Smooth muscle cell (in vitro differentiated cells): ENCODE data around the gene INHBA. TPM values are rescaled to one million over a fixed set of nuclear protein-coding genes. Genes with fewer than 3 reads are reported as not detected.
A peak's percentile ranks its signal among the peaks of the same experiment; 100 is the strongest.

Source experiments
- DNase-seq: peaks from one replicate; lab custom pipeline; 2025; ENCODE audit not compliant: unreplicated experiment; lab: John Stamatoyannopoulos, UW
- H2AFZ ChIP-seq: fragments of 200-600 bp; sonication (generic); 2 replicates; pipeline ENCODE4 v1.6.0; 2016; ENCODE audit warnings: antibody characterized with exemption, low read depth, mild to moderate bottlenecking
- H3F3A ChIP-seq: fragments of 200-600 bp; sonication (generic); 2 replicates; pipeline ENCODE4 v1.6.0; 2017; ENCODE audit warnings: antibody characterized with exemption, low read depth
- H3K27ac ChIP-seq: fragments of 200-600 bp; sonication (generic); 2 replicates; pipeline ENCODE4 v1.5.1; 2016; ENCODE audit warnings: low read depth, mild to moderate bottlenecking
- H3K27me3 ChIP-seq: fragments of 200-600 bp; sonication (generic); 2 replicates; pipeline ENCODE4 v1.6.1; 2016; ENCODE audit warnings: low read depth, mild to moderate bottlenecking
- H3K36me3 ChIP-seq: fragments of 200-600 bp; sonication (generic); 2 replicates; pipeline ENCODE4 v1.5.1; 2016; ENCODE audit warnings: low read depth
- H3K4me1 ChIP-seq: fragments of 200-600 bp; sonication (generic); 2 replicates; pipeline ENCODE4 v1.5.1; 2016; ENCODE audit warnings: low read depth
- H3K4me2 ChIP-seq: fragments of 200-600 bp; sonication (generic); 2 replicates; pipeline ENCODE4 v1.6.0; 2016; ENCODE audit warnings: mild to moderate bottlenecking
- H3K4me3 ChIP-seq: fragments of 200-600 bp; sonication (generic); 2 replicates; pipeline ENCODE4 v1.5.1; 2016; ENCODE audit warnings: mild to moderate bottlenecking
- H3K79me2 ChIP-seq: fragments of 200-600 bp; sonication (generic); 2 replicates; pipeline ENCODE4 v1.6.0; 2016; ENCODE audit warnings: low read depth, mild to moderate bottlenecking
- H3K9ac ChIP-seq: fragments of 200-600 bp; sonication (generic); 2 replicates; pipeline ENCODE4 v1.6.0; 2016; ENCODE audit warnings: low read depth
- H3K9me3 ChIP-seq: fragments of 200-600 bp; sonication (generic); replicated peaks from 2 replicates; pipeline ENCODE4 v1.5.1; 2016; ENCODE audit warnings: low read depth
- H4K20me1 ChIP-seq: fragments of 200-600 bp; sonication (generic); 2 replicates; pipeline ENCODE4 v1.6.0; 2016; ENCODE audit warnings: low read depth
- WGBS: methylation state at CpG from one replicate; pipeline ENCODE4 v1.1.7; 2016; ENCODE audit warnings: low lambda C conversion rate; 5-methylcytosine and 5-hydroxymethylcytosine counted together
- polyA plus RNA-seq: library from polyadenylated mRNA; unstranded; fragments of >200 nt; fragmentation: Nextera tagmentation; extraction: Ambion mirVana; gene quantifications from 2 replicates; pipeline ENCODE4 v1.2.1, GENCODE V29; 2016
- total RNA-seq: library from RNA; depleted of rRNA; stranded (reverse); fragments of >200 nt; gene quantifications from 2 replicates; pipeline ENCODE4 v1.2.3, GENCODE V29; 2014
- TF ChIP-seq, protein P1 (sequence below): fragments of 200-600 bp; sonication (generic); IDR thresholded peaks from 2 replicates; pipeline ENCODE4 v1.5.1; 2017; ENCODE audit warnings: borderline replicate concordance, mild to moderate bottlenecking, antibody characterized with exemption; ENCODE audit not compliant: insufficient read depth, poor library complexity, severe bottlenecking

Gene INHBA
- total and polyA plus RNA-seq, 2 experiments from 2014 or later: 257 to 326 TPM

DNA sequence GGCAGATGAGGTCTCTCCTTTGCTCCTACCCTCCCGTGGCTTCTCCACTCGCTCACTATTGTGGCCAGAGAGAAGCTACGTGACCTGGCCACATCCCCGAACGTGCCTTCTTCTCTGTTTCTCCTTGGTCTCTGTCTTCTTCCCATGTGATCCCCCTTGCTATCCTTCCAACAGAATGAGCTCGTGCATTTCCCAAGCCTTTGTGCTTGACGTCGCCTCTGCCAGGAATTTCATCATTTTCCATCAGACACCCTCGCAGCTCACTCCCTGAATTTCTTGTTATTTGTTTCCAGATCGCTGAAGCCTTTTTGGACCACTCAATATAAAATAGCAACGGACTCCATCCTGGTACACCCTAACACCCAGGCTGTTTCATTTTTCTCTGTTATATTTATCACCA lies 13.8 kb upstream of the INHBA start:
- H3K27me3 ChIP-seq: peaks cover 3% of the 10 kb centered on the region
- H3K4me3 ChIP-seq: no peak overlapping the region
- no peaks in the 10 kb centered on the region for H3K36me3 ChIP-seq
- no peaks in the 10 kb centered on the region for H3F3A ChIP-seq
- no peak overlapping the region for H2AFZ ChIP-seq
- H3K79me2 ChIP-seq: no peaks in the 10 kb centered on the region
- TF ChIP-seq, protein P1, sequence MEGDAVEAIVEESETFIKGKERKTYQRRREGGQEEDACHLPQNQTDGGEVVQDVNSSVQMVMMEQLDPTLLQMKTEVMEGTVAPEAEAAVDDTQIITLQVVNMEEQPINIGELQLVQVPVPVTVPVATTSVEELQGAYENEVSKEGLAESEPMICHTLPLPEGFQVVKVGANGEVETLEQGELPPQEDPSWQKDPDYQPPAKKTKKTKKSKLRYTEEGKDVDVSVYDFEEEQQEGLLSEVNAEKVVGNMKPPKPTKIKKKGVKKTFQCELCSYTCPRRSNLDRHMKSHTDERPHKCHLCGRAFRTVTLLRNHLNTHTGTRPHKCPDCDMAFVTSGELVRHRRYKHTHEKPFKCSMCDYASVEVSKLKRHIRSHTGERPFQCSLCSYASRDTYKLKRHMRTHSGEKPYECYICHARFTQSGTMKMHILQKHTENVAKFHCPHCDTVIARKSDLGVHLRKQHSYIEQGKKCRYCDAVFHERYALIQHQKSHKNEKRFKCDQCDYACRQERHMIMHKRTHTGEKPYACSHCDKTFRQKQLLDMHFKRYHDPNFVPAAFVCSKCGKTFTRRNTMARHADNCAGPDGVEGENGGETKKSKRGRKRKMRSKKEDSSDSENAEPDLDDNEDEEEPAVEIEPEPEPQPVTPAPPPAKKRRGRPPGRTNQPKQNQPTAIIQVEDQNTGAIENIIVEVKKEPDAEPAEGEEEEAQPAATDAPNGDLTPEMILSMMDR: no peak
- 92% methylated on average over 11 of the region's 11 CpGs for WGBS
- H4K20me1 ChIP-seq: no peaks in the 10 kb centered on the region
- H3K4me2 ChIP-seq: no peak overlapping the region
- H3K27ac ChIP-seq: no peak overlapping the region
- no peaks in the 10 kb centered on the region for H3K9me3 ChIP-seq
- DNase-seq: no peak
- H3K9ac ChIP-seq: no peak overlapping the region
- no peaks in the 10 kb centered on the region for H3K4me1 ChIP-seq

DNA sequence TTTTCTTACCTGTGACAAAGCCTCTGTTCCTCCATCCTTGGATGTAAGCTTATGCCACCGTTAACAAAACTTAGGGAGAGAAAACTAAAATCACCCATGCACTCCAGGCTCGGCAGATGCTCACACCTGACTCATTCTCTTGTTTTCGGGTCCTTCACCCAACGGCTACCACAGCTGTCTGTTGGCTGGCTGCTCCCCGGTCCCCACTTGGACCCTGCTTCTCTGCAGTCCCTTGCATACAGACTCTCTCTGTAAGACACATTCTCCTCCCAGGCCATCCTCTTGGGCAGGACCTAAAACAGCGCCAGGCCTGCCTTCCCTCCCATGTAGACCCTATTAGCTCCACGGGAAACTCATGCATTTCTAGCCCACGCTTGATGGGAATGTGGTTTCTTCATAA lies 12.1 kb upstream of the INHBA start:
- 93% methylated on average over 8 of the region's 8 CpGs for WGBS

DNA sequence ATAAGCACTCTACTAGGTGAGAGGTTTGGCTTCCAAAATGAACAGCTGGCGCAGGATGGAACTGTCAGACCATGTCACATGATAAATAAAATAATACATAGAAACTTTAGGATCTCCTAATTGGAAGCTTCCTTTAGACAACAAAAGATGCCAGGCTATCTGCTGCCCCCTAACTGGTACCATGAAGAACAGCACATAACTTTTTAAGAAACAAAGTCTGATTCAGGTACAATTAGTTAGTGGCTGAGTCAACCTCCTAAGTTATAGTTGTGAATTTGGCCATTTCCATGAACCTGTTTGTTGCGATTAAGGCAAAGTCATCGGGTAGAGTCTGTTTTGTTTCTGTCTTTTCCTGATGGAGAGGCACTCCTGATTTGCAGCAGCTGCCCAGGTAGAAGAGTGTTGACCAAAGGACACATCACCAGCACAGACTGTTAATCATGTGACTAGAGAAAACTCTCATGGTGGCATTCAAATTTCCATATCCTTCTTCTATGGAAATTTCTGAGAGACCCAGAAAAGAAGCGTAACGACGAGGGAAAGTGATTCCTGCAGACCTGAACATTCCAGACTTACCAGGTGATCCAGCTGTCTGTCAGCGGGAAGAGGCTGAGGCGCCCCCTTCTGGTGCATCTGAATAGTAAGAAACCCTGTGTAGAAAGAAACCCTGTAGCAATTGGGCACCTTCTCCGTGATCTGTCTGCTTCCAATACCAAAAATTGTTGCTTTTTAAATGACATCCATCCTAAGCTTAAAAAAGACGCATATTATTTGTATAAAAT lies 8.6 kb upstream of the INHBA start:
- Histone ChIP-seq H3K79me2 (no peaks in the 10 kb centered on the region), H3K36me3 (no peaks in the 10 kb centered on the region), H3K4me1 (no peaks in the 10 kb centered on the region), H4K20me1 (no peaks in the 10 kb centered on the region), H2AFZ (no peak overlapping the region), H3K4me2 (no peak overlapping the region), H3K4me3 (no peak overlapping the region), H3F3A (no peaks in the 10 kb centered on the region), H3K27ac (no peak overlapping the region), H3K27me3 (peaks cover 3% of the 10 kb centered on the region), H3K9me3 (no peaks in the 10 kb centered on the region), H3K9ac (no peak overlapping the region)
- DNase-seq: no peak
- TF ChIP-seq, protein P1: peak; percentile 44
- 26% methylated on average over 10 of the region's 10 CpGs for WGBS

More for the DNA sequence above, 12.1 kb upstream of the INHBA start:
- no peak overlapping the region for H3K27ac ChIP-seq
- no peaks in the 10 kb centered on the region for H3F3A ChIP-seq
- peaks cover 3% of the 10 kb centered on the region for H3K27me3 ChIP-seq
- H4K20me1 ChIP-seq: no peaks in the 10 kb centered on the region
- no peak overlapping the region for H2AFZ ChIP-seq
- DNase-seq: no peak
- no peak overlapping the region for H3K9ac ChIP-seq
- no peak overlapping the region for H3K4me2 ChIP-seq
- TF ChIP-seq, protein P1: no peak
- H3K9me3 ChIP-seq: no peaks in the 10 kb centered on the region
- H3K36me3 ChIP-seq: no peaks in the 10 kb centered on the region
- no peak overlapping the region for H3K4me3 ChIP-seq
- no peaks in the 10 kb centered on the region for H3K4me1 ChIP-seq
- no peaks in the 10 kb centered on the region for H3K79me2 ChIP-seq

DNA sequence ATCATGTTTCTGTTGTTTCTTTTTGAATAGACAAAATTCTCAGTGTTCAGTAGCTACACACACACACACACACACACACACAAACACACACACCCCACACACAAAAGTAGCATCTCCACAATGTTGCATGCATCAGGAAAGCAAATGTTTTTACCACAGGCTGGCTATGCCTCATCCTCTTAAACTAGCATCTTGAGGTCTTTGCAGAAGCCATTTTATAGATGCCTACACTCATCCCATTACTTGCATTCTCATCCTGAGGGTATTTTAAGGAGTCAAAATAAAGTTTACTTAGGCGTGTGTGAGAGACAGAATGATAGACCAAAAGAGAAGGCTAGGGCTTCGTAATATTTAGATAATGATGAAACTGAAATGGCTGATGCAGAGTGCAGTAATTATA lies 7.9 kb upstream of the INHBA start:
- H3K4me1 ChIP-seq: peaks cover 4% of the 10 kb centered on the region
- no peak for DNase-seq
- no peaks in the 10 kb centered on the region for H3F3A ChIP-seq
- H4K20me1 ChIP-seq: no peaks in the 10 kb centered on the region
- H3K36me3 ChIP-seq: no peaks in the 10 kb centered on the region
- H3K9me3 ChIP-seq: no peaks in the 10 kb centered on the region
- H3K4me2 ChIP-seq: no peak overlapping the region
- TF ChIP-seq, protein P1: no peak
- peaks cover 3% of the 10 kb centered on the region for H3K27me3 ChIP-seq
- H2AFZ ChIP-seq: no peak overlapping the region
- 73% methylated on average over 2 of the region's 2 CpGs for WGBS
- H3K4me3 ChIP-seq: no peak overlapping the region
- no peak overlapping the region for H3K9ac ChIP-seq
- no peaks in the 10 kb centered on the region for H3K79me2 ChIP-seq
- H3K27ac ChIP-seq: no peak overlapping the region
